Right renal pelvis (tissue), 4 donors: ENCODE results near the gene NDUFA13. TPM values are rescaled to one million over a fixed set of nuclear protein-coding genes. Genes with fewer than 3 reads are reported as not detected.

Source experiments
- DNase-seq, 4 donors: peaks; one replicate each; pipeline ENCODE4 v3.0.0-alpha.2; 2013; ENCODE audit warnings: low read depth in 4 of 4, low spot score in 3 of 4, missing footprints in 1 of 4
- polyA plus RNA-seq, 4 donors: library from polyadenylated mRNA; unstranded; fragments of 120-200 nt; gene quantifications; one replicate each; pipeline ENCODE4 v1.2.1, GENCODE V29; 2013; ENCODE audit not compliant: insufficient read length in 4 of 4

NDUFA13 gene
- polyA plus RNA-seq, 4 donors: 229 to 357 (median 244) TPM

GRCh38 chr19:19531951-19532805 lies 16.2 kb downstream of the NDUFA13 start:
- DNase-seq: peak in 3 of 4 donors; percentile 46 to 74 (median 62)

GRCh38 chr19:19532806-19533701 lies 17.0 kb downstream of the NDUFA13 start:
- DNase-seq: no peak

- no peak for DNase-seq
Observed at GRCh38 chr19:19533841-19534240, 17.8 kb downstream of the NDUFA13 start.

GRCh38 chr19:19534556-19535265 lies 18.7 kb downstream of the NDUFA13 start:
- no peak for DNase-seq

DNA sequence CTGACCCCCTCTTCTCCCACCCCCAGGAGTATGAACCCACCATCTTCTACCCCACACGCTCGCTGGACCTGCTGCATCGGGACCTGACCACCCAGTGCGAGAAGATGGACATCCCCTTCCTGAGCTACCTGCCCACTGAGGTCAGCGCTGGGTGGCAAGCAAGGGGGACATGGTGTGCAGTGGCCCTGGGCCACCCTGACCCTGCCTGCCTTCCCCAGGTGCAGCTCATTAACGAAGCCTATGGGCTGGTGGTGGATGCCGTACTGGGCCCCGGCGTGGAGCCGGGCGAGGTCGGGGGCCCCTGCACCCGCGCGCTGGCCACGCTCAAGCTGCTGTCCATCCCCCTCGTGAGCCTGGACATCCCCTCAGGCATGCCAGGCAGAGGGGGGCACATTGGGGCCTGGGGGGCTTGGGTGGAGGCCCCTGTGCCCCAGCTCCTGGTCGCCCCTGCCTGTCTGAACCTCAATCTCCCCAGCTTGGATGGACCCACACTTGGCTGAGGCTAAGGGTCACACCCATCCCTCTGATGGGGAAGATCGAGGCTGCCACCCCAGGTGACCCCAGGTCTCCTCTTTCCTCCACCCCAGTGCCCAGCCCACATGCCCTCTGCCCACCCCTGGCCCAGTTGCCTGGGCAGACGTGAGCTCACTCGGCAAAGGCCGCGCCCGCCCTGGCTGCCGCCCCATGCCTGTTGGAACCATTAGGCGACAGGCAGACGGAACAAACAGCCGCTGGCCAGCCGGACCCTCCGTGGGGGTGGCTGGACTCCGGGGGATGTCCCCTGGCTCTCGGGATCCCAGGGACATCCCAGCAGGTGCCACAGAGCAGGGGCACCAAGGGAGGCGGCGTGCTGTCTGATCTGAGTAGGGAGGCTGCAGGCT lies 19.5 kb downstream of the NDUFA13 start:
- DNase-seq: no peak

- no peak for DNase-seq
Observed at GRCh38 chr19:19537075-19538048, 21.3 kb downstream of the NDUFA13 start.

DNA sequence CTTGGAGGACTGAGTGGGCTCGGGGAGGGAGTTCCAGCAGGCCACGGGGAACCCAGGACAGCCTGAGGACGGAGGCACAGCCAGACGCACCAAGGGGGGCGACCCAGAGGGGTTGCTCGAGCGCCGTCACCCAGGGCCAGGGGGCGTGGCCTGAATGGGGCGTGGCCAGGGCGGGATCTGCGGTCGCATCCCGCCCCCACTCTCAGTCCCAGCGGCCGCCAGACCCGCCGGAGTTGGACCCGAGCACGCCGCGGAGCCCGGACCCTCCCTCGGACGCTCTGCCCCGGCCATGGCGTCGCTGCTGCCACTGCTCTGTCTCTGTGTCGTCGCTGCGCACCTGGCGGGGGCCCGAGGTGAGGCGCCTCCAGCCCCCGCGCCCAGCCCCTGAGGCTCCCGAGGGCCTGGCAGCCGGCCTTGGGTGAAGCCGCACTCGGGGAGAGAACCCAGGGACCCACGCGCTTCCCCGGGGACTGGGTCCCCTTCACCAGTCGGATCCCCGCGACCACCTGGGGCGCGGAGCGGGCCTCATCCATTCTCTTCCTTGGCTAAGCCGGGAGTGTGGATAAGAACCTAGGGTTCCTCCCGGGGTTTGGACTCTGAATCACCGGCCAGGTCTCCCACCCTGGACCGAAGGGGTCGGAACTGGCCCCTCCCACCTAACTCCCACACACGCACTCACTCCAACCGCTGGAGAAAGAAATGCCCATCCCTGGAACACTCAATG lies 22.2 kb downstream of the NDUFA13 start, which contains the start of gene CILP2:
TSS of gene CILP2 (plus strand) at position 205 of the 724 bp plus-strand sequence. CDS start at position 290, 85 bp downstream.
- DNase-seq: no peak

DNA sequence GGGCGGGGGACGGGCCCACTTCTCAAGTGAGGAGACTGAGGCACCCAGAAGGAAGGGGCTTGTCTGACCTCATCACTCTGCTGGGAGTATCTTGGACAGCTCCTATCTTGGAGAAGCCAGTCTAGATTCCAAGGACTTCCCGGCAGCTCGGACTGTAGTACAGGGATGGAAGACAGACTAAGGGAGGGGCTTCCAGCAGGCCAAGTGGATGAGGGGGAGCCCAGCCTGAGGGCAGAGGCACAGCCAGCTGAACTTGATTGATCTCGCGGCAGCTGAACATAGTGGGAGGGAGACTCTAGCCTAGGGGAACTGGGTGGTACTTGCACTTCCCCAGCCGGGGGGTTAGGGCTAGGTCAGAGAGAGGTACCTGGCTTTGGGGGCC lies 22.8 kb downstream of the NDUFA13 start:
- no peak for DNase-seq

- no peak for DNase-seq
Observed at GRCh38 chr19:19539698-19540063, 23.7 kb downstream of the NDUFA13 start.

DNA sequence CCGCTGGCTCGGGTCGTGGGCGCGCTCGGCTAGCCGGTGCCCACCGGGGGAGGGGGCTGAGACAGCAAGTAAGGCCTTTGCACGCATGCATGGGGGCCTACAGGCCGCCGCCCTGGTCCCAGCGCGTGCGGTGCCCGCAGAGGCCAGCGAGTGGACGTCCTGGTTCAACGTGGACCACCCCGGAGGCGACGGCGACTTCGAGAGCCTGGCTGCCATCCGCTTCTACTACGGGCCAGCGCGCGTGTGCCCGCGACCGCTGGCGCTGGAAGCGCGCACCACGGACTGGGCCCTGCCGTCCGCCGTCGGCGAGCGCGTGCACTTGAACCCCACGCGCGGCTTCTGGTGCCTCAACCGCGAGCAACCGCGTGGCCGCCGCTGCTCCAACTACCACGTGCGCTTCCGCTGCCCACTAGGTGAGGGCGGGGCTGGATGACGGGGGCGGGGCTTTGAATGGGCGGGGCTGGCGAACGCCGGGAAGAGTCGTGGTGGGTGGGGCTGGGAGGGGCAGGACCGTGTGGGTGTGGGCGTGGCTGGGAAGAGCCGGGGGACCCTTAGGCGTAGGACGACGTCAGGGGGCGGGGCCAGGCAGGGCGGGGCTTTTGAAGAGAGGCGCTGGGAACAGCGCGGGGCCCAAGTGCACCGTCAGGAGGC lies 24.2 kb downstream of the NDUFA13 start:
- no peak for DNase-seq

DNA sequence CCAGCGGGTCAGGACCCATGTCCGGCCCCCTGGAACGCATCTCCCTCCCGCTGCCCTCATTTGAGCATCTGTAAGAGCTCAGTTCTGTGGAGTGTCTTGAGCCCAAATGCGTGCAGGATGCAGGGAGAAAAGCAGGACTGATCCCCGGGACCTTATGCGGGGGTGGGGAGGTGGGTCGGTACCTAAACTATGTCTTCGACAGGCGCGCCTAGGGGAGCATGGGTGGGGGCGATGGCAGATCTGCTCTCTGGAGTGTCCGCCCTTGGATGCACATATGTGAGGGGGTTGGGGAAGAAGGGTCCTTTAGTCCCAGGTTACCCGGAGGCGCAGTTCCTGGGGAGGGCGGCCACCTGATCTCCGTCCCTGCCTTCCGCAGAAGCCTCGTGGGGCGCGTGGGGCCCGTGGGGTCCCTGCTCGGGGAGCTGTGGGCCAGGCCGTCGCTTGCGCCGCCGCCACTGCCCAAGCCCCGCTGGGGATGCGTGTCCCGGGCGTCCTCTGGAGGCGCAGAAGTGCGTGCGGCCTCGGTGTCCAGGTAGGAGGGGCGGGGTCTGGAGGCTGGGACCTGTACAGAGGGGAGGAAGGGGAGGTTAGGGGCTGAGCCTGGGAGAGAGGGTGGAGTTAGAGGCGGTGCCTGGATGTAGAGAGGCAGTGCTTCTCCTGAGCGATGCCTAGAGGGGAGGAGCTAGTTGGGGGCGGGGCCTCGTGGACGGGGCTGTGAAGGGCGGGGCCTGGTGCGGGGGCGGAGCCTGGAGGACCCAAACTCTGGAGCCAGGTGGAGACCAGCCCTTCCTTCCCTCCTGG lies 24.9 kb downstream of the NDUFA13 start:
- no peak for DNase-seq

DNA sequence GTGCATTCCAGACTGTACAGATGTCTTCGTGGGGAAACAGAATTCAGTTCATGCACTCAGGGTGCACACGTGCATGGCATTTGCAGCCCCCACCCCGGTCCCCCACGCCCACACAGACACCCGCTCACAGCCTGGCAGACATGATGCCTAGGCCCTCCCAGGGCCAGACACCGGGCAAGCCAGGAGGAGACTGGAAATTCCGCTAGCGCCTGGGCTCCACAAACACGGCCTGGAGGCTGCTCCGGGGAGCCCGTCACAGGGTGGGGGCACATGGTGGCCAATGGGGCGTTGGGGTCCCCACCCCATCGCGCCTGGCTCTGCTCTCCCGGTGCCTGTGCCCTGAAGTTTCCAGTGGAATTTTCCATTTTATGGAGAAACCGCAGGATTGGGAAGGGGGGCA lies 25.6 kb downstream of the NDUFA13 start:
- no peak for DNase-seq

- DNase-seq: no peak
Observed at GRCh38 chr19:19542507-19542906, 26.5 kb downstream of the NDUFA13 start.

- DNase-seq: no peak
Observed at GRCh38 chr19:19543101-19543500, 27.1 kb downstream of the NDUFA13 start.

GRCh38 chr19:19543640-19544039 lies 27.6 kb downstream of the NDUFA13 start:
- no peak for DNase-seq

GRCh38 chr19:19544257-19544953 lies 28.4 kb downstream of the NDUFA13 start:
- no peak for DNase-seq
